ENCODE data around the gene PCSK6.

The PCSK6 gene

GRCh38 chr15:101470548-101471239, 18.8 kb downstream of the PCSK6 start:
- TF ChIP-seq EP300 (IDR thresholded peaks at IDR 0.05; ENCODE audit: borderline replicate concordance), result no peak
- no peak for TF ChIP-seq RAD21 (IDR thresholded peaks at IDR 0.05; ENCODE audit: low read depth)
- no peak for TF ChIP-seq MAX (IDR thresholded peaks at IDR 0.05)
- TF ChIP-seq CEBPB (IDR thresholded peaks at IDR 0.05), result no peak
- no peak for TF ChIP-seq TCF12 (IDR thresholded peaks at IDR 0.05; ENCODE audit: low read depth)
- no peak for TF ChIP-seq EGR1 (IDR thresholded peaks at IDR 0.05)
- no peak for TF ChIP-seq NFIC (IDR thresholded peaks at IDR 0.05)
- no peak for TF ChIP-seq FOXM1 (IDR thresholded peaks at IDR 0.05; ENCODE audit: borderline replicate concordance, low read depth)
- no peak for TF ChIP-seq TAF1 (IDR thresholded peaks at IDR 0.05; ENCODE audit: low read depth)
- no peak for TF ChIP-seq ZBTB7A (IDR thresholded peaks at IDR 0.05; ENCODE audit: low read depth)
- TF ChIP-seq REST (IDR thresholded peaks at IDR 0.05; ENCODE audit: low read depth), result no peak
- no peak for TF ChIP-seq USF1 (IDR thresholded peaks at IDR 0.05)
- TF ChIP-seq TEAD4 (IDR thresholded peaks at IDR 0.05), result no peak
- no peak for TF ChIP-seq CREB1 (IDR thresholded peaks at IDR 0.05; ENCODE audit: low read depth)
- TF ChIP-seq YY1 (IDR thresholded peaks at IDR 0.05; ENCODE audit: low read depth), result no peak

GRCh38 chr15:101469520-101470288, 19.8 kb downstream of the PCSK6 start:
- TF ChIP-seq NFIC (IDR thresholded peaks at IDR 0.05) (no peak), EGR1 (IDR thresholded peaks at IDR 0.05) (no peak), TAF1 (IDR thresholded peaks at IDR 0.05; ENCODE audit: low read depth) (no peak), TCF12 (IDR thresholded peaks at IDR 0.05; ENCODE audit: low read depth) (no peak), ZBTB7A (IDR thresholded peaks at IDR 0.05; ENCODE audit: low read depth) (no peak), USF1 (IDR thresholded peaks at IDR 0.05) (no peak), TEAD4 (IDR thresholded peaks at IDR 0.05) (no peak), RAD21 (IDR thresholded peaks at IDR 0.05; ENCODE audit: low read depth) (no peak), CREB1 (IDR thresholded peaks at IDR 0.05; ENCODE audit: low read depth) (no peak), FOXM1 (IDR thresholded peaks at IDR 0.05; ENCODE audit: borderline replicate concordance, low read depth) (no peak), YY1 (IDR thresholded peaks at IDR 0.05; ENCODE audit: low read depth) (no peak), MAX (IDR thresholded peaks at IDR 0.05) (no peak), CEBPB (IDR thresholded peaks at IDR 0.05) (no peak), EP300 (IDR thresholded peaks at IDR 0.05; ENCODE audit: borderline replicate concordance) (no peak), REST (IDR thresholded peaks at IDR 0.05; ENCODE audit: low read depth) (no peak)

GRCh38 chr15:101466188-101466587, 23.3 kb downstream of the PCSK6 start:
- TF ChIP-seq YY1 (IDR thresholded peaks at IDR 0.05; ENCODE audit: low read depth) (no peak), USF1 (IDR thresholded peaks at IDR 0.05) (no peak), TAF1 (IDR thresholded peaks at IDR 0.05; ENCODE audit: low read depth) (no peak), TEAD4 (IDR thresholded peaks at IDR 0.05) (no peak), TCF12 (IDR thresholded peaks at IDR 0.05; ENCODE audit: low read depth) (no peak), RAD21 (IDR thresholded peaks at IDR 0.05; ENCODE audit: low read depth) (no peak), MAX (IDR thresholded peaks at IDR 0.05) (no peak), EP300 (IDR thresholded peaks at IDR 0.05; ENCODE audit: borderline replicate concordance) (no peak), CREB1 (IDR thresholded peaks at IDR 0.05; ENCODE audit: low read depth) (no peak), EGR1 (IDR thresholded peaks at IDR 0.05) (no peak), REST (IDR thresholded peaks at IDR 0.05; ENCODE audit: low read depth) (no peak), FOXM1 (IDR thresholded peaks at IDR 0.05; ENCODE audit: borderline replicate concordance, low read depth) (no peak)

All from Ishikawa (cell line).